Endothelial cell of umbilical vein (primary cell): Measurements from ENCODE around the gene ACTA2. TPM values are rescaled to one million over a fixed set of nuclear protein-coding genes. Genes with fewer than 3 reads are reported as not detected.

ENCODE experiments used
- BruUV-seq: library from RNA; stranded (reverse); fragments of 400-500 nt; replicated peaks from 2 replicates; lab custom pipeline; 2021; lab: Mats Ljungman, UMichigan
- CTCF ChIA-PET: fragments of 300-600, 350-600 bp; sonication (Branson Sonifier 250); formaldehyde crosslinking; loops from one replicate; lab custom pipeline; 2021; ENCODE audit warnings: antibody characterized with exemption, inconsistent platforms; lab: Charles Lee
- POLR2A ChIA-PET: fragments of 300-600, 350-600 bp; sonication (Branson Sonifier 250); formaldehyde crosslinking; loops from one replicate; lab custom pipeline; 2021; ENCODE audit warnings: antibody characterized with exemption, inconsistent platforms; lab: Charles Lee
- DNase-seq: peaks from one replicate; pipeline ENCODE4 v3.0.0-alpha.2; 2011; ENCODE audit warnings: low read depth, low spot score
- FAIRE-seq: peaks from 2 replicates; lab custom pipeline; 2011; peaks lifted over from hg19 to GRCh38; lab: Jason Lieb, UNC
- H2AFZ ChIP-seq: 2 replicates; pipeline ENCODE4 v1.6.0; 2012; ENCODE audit warnings: low read depth, low read length, control low read depth, inconsistent platforms
- H3K27ac ChIP-seq: 2 replicates; pipeline ENCODE4 v1.5.1; 2011; ENCODE audit warnings: low read depth, mild to moderate bottlenecking, control low read depth, low read length, moderate library complexity; ENCODE audit not compliant: insufficient read depth
- H3K27me3 ChIP-seq, 2 experiments: 2 replicates each; pipeline versions ENCODE4 v1.6.0 to v1.6.1; 2011; ENCODE audit warnings: low read length in 2 of 2, mixed read lengths in 1 of 2; ENCODE audit not compliant: control insufficient read depth in 2 of 2, insufficient read depth in 2 of 2
- H3K36me3 ChIP-seq, 2 experiments: 2 replicates in 1 of 2; 3 replicates in 1 of 2; pipeline ENCODE4 v1.5.1; 2011; ENCODE audit warnings: low read length in 2 of 2, mild to moderate bottlenecking in 1 of 2, moderate library complexity in 1 of 2; ENCODE audit not compliant: control insufficient read depth in 2 of 2, insufficient read depth in 2 of 2; ENCODE audit errors: extremely low read depth in 1 of 2
- H3K4me1 ChIP-seq: 3 replicates; pipeline ENCODE4 v1.5.1; 2011; ENCODE audit warnings: mild to moderate bottlenecking, low read length; ENCODE audit not compliant: control insufficient read depth, insufficient read depth; ENCODE audit errors: extremely low read depth
- H3K4me2 ChIP-seq: 2 replicates; pipeline ENCODE4 v1.6.1; 2011; ENCODE audit warnings: low read length, control low read depth, mixed read lengths; ENCODE audit not compliant: insufficient read depth
- H3K4me3 ChIP-seq, 3 experiments: fragments of 200-600 bp in 1 of 3; sonication (generic), shearing (Covaris generic) in 1 of 3; replicated peaks in 1 of 3; 2 replicates each; pipeline ENCODE4 v1.5.1; 2011 to 2016; ENCODE audit warnings: control low read depth in 3 of 3, low read length in 3 of 3, mild to moderate bottlenecking in 2 of 3, inconsistent platforms in 1 of 3, low read depth in 1 of 3, moderate library complexity in 1 of 3; ENCODE audit not compliant: insufficient read depth in 1 of 3
- H3K79me2 ChIP-seq: 2 replicates; pipeline ENCODE4 v1.6.0; 2012; ENCODE audit warnings: low read length, inconsistent platforms; ENCODE audit not compliant: control insufficient read depth, insufficient read depth
- H3K9ac ChIP-seq: replicated peaks from 2 replicates; pipeline ENCODE3; 2011; ENCODE audit warnings: low read length, control low read depth; ENCODE audit not compliant: insufficient read depth; ENCODE audit errors: extremely low read depth
- H3K9me1 ChIP-seq: replicated peaks from 3 replicates; pipeline ENCODE4 v1.6.0; 2011; ENCODE audit warnings: mild to moderate bottlenecking, low read length; ENCODE audit not compliant: control insufficient read depth, insufficient read depth; ENCODE audit errors: extremely low read depth
- H3K9me3 ChIP-seq: replicated peaks from 2 replicates; pipeline ENCODE4 v1.5.1; 2012; ENCODE audit warnings: low read length, inconsistent platforms; ENCODE audit not compliant: control insufficient read depth, insufficient read depth
- H4K20me1 ChIP-seq: replicated peaks from 2 replicates; pipeline ENCODE3; 2011; ENCODE audit warnings: mild to moderate bottlenecking, low read length; ENCODE audit not compliant: control insufficient read depth, insufficient read depth; ENCODE audit errors: extremely low read depth
- EZH2 ChIP-seq: IDR thresholded peaks from 2 replicates; pipeline ENCODE4 v1.6.1; 2012; ENCODE audit warnings: borderline replicate concordance, low read depth, mild to moderate bottlenecking, moderate library complexity, low read length, inconsistent platforms; ENCODE audit not compliant: severe bottlenecking
- FOS ChIP-seq: IDR thresholded peaks from 2 replicates; pipeline ENCODE4 v1.6.1; 2011; ENCODE audit warnings: mild to moderate bottlenecking, low read length, moderate library complexity, borderline replicate concordance; ENCODE audit not compliant: insufficient read depth
- GATA2 ChIP-seq: IDR thresholded peaks from 2 replicates; pipeline ENCODE4 v1.7.0; 2011; ENCODE audit warnings: low read depth, mild to moderate bottlenecking, moderate library complexity, mixed read lengths, low read length; ENCODE audit not compliant: insufficient read length, insufficient read depth
- JUN ChIP-seq: IDR thresholded peaks from 2 replicates; pipeline ENCODE4 v1.6.1; 2011; ENCODE audit warnings: borderline replicate concordance, low read depth; ENCODE audit not compliant: insufficient read length, insufficient read depth
- MYC ChIP-seq: IDR thresholded peaks from one replicate; pipeline ENCODE4 v1.6.1; 2011; ENCODE audit warnings: mild to moderate bottlenecking, low read depth, low read length
- POLR2A ChIP-seq: IDR thresholded peaks from 2 replicates; pipeline ENCODE4 v1.6.1; 2012; ENCODE audit warnings: low read depth, mild to moderate bottlenecking, control low read depth, low read length
- POLR2AphosphoS5 ChIP-seq: IDR thresholded peaks from 2 replicates; pipeline ENCODE4 v1.6.1; 2012; ENCODE audit warnings: low read depth, mild to moderate bottlenecking, control low read depth, low read length, moderate library complexity; ENCODE audit not compliant: insufficient read depth
- dilution Hi-C: fragments of 300-500 bp; cut with MboI; formaldehyde crosslinking; loops from one replicate; pipeline ENCODE4 v1.15.0; 2019; ENCODE audit warnings: low sequenced_read_pairs; ENCODE audit not compliant: extremely low pct_ligation_motif_present
- intact Hi-C: fragments of 100-400 bp; cut with micrococcal nuclease; formaldehyde crosslinking; loops from one replicate; pipeline ENCODE4 v1.10.0; 2022
- polyA plus RNA-seq, 4 experiments: library from polyadenylated mRNA; depleted of rRNA in 3 of 4; stranded (reverse) in 3 of 4; unstranded in 1 of 4; fragments of >200 nt; gene quantifications; 2 replicates each; pipeline versions ENCODE4 v1.2.1 to v1.2.3, GENCODE V29; 2011 to 2012; ENCODE audit warnings: missing spikeins in 1 of 4
- total RNA-seq: library from RNA; stranded (reverse); gene quantifications from 2 replicates; pipeline ENCODE4 v1.2.3, GENCODE V29; 2021
- TF ChIP-seq, protein P1 (sequence below): IDR thresholded peaks from 2 replicates; pipeline ENCODE4 v1.6.1; 2011; ENCODE audit not compliant: insufficient read depth, insufficient read length
- TF ChIP-seq, protein P2 (sequence below), 2 donors: IDR thresholded peaks; 1 replicate in 1 of 2; 2 replicates in 1 of 2; pipeline ENCODE4 v1.5.1; 2011; ENCODE audit warnings: low read length in 2 of 2, mild to moderate bottlenecking in 2 of 2, moderate library complexity in 2 of 2, control low read depth in 1 of 2, inconsistent platforms in 1 of 2, low read depth in 1 of 2; ENCODE audit not compliant: insufficient read depth in 1 of 2; ENCODE audit errors: extremely low read depth in 1 of 2

ACTA2 gene
- total and polyA plus RNA-seq, 2 donors (not counting 3 experiments of a cell fraction or from before 2014, with no cell fraction given) = 6.3 to 9.7 TPM

DNA sequence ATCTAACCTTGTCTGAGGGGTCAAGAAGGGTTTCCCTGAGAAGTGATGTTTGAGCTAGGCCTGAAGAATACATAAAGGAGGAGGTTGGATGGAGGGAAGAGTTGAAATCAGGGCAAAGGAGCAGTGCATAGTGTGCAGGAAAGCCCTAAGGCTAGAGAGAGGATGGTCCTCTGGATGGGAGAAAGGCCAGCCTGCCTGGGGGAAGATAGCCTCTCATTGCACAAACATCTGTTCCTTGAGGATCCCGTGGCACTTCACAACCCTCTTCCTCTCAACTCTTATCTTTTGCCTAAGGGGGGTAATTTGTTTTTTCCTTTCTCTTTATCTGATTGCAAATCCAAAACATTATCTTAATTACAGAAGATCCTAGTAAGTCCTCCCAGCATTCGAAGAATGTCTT, 36.8 kb downstream of the ACTA2 start:
- no peak for DNase-seq
- Histone ChIP-seq H3K4me3 (no peak overlapping the region), H3K79me2 (no peaks in the 10 kb centered on the region), H3K4me2 (no peak overlapping the region), H3K27me3 (no peaks in the 10 kb centered on the region), H3K9me3 (no peaks in the 10 kb centered on the region), H3K9ac (no peak overlapping the region), H2AFZ (no peak overlapping the region), H3K27ac (no peak overlapping the region), H3K9me1 (no peaks in the 10 kb centered on the region), H3K4me1 (no peaks in the 10 kb centered on the region), H4K20me1 (no peaks in the 10 kb centered on the region), H3K36me3 (no peaks in the 10 kb centered on the region)
- FAIRE-seq = no peak
- intact Hi-C loops (no loop called here), dilution Hi-C loops (no loop called here)
- BruUV-seq = no TSS peak
- ChIA-PET CTCF (interaction anchor here (1.0 to 1.7 kb wide), 3 partner anchors 9 to 350 kb away, joined by 3 to 5 read pairs (median 3); no protein-coding TSS in a partner anchor), POLR2A (no interaction called here)
- no peak for TF ChIP-seq MYC
- no peak for TF ChIP-seq POLR2AphosphoS5
- TF ChIP-seq GATA2 = no peak
- TF ChIP-seq, protein P1, sequence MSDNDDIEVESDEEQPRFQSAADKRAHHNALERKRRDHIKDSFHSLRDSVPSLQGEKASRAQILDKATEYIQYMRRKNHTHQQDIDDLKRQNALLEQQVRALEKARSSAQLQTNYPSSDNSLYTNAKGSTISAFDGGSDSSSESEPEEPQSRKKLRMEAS = no peak
- TF ChIP-seq FOS = no peak
- TF ChIP-seq, protein P2, sequence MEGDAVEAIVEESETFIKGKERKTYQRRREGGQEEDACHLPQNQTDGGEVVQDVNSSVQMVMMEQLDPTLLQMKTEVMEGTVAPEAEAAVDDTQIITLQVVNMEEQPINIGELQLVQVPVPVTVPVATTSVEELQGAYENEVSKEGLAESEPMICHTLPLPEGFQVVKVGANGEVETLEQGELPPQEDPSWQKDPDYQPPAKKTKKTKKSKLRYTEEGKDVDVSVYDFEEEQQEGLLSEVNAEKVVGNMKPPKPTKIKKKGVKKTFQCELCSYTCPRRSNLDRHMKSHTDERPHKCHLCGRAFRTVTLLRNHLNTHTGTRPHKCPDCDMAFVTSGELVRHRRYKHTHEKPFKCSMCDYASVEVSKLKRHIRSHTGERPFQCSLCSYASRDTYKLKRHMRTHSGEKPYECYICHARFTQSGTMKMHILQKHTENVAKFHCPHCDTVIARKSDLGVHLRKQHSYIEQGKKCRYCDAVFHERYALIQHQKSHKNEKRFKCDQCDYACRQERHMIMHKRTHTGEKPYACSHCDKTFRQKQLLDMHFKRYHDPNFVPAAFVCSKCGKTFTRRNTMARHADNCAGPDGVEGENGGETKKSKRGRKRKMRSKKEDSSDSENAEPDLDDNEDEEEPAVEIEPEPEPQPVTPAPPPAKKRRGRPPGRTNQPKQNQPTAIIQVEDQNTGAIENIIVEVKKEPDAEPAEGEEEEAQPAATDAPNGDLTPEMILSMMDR (IDR thresholded peaks at IDR 0.05; ENCODE audit: extremely low read depth in 1 of 2, insufficient read depth in 1 of 2, low read depth in 1 of 2, low read length in 2 of 2) = no peak
- TF ChIP-seq POLR2A = no peak
- no peak for TF ChIP-seq EZH2
- no peak for TF ChIP-seq JUN
